HepG2 (cell line): Measurements from ENCODE around the gene TOB2. TPM values are rescaled to one million over a fixed set of nuclear protein-coding genes. Genes with fewer than 3 reads are reported as not detected.

ENCODE experiments used
- CAMTA2 ChIP-seq: sonication (generic); formaldehyde crosslinking; IDR thresholded peaks from 2 replicates; pipeline ENCODE4 v1.4.0; 2020; ENCODE audit warnings: mild to moderate bottlenecking, missing genetic modification reagents, borderline replicate concordance
- FIP1L1 ChIP-seq: fragments of 200-400 bp; formaldehyde crosslinking; IDR thresholded peaks from 2 replicates; pipeline ENCODE4 v1.6.1; 2018; ENCODE audit warnings: low read depth, mild to moderate bottlenecking, low read length, moderate library complexity, borderline replicate concordance; ENCODE audit not compliant: insufficient read depth
- GZF1 ChIP-seq: sonication (generic); formaldehyde crosslinking; IDR thresholded peaks from 2 replicates; pipeline ENCODE4 v1.5.1; 2020; ENCODE audit warnings: mild to moderate bottlenecking, missing genetic modification reagents
- HNF1B ChIP-seq: sonication (generic); formaldehyde crosslinking; IDR thresholded peaks from 2 replicates; pipeline ENCODE4 v1.5.1; 2020; ENCODE audit warnings: mild to moderate bottlenecking, moderate library complexity, missing genetic modification reagents
- RARA ChIP-seq: IDR thresholded peaks from 2 replicates; pipeline ENCODE4 v1.6.1; 2016; ENCODE audit warnings: missing genetic modification reagents, missing compliant biosample characterization
- REST ChIP-seq, 2 experiments: IDR thresholded peaks; 2 replicates each; pipeline ENCODE4 v1.6.1; 2011 to 2012; ENCODE audit warnings: low read length in 2 of 2, borderline replicate concordance in 1 of 2, low read depth in 1 of 2, mild to moderate bottlenecking in 1 of 2, moderate library complexity in 1 of 2
- RXRB ChIP-seq: IDR thresholded peaks from 2 replicates; pipeline ENCODE4 v1.6.1; 2016; ENCODE audit warnings: borderline replicate concordance, missing genetic modification reagents, missing compliant biosample characterization
- ZFP1 ChIP-seq: IDR thresholded peaks from 2 replicates; pipeline ENCODE4 v1.6.1; 2016
- ZFP36L1 ChIP-seq: sonication (generic); formaldehyde crosslinking; IDR thresholded peaks from 2 replicates; pipeline ENCODE4 v1.8.0; 2022; ENCODE audit warnings: mild to moderate bottlenecking, missing genetic modification reagents, moderate library complexity
- ZNF121 ChIP-seq: sonication (generic); formaldehyde crosslinking; IDR thresholded peaks from 2 replicates; pipeline ENCODE4 v1.5.0; 2020; ENCODE audit warnings: mild to moderate bottlenecking, missing genetic modification reagents
- ZNF34 ChIP-seq: sonication (generic); formaldehyde crosslinking; IDR thresholded peaks from 2 replicates; pipeline ENCODE4 v1.4.0; 2020; ENCODE audit warnings: mild to moderate bottlenecking, missing genetic modification reagents, borderline replicate concordance
- ZNF609 ChIP-seq: sonication (generic); formaldehyde crosslinking; IDR thresholded peaks from 2 replicates; pipeline ENCODE4 v1.4.0; 2020; ENCODE audit warnings: mild to moderate bottlenecking, missing genetic modification reagents, borderline replicate concordance
- ZNF781 ChIP-seq: sonication (generic); formaldehyde crosslinking; IDR thresholded peaks from 2 replicates; pipeline ENCODE4 v1.5.1; 2020; ENCODE audit warnings: borderline replicate concordance, mild to moderate bottlenecking, missing genetic modification reagents; ENCODE audit errors: not compliant biosample characterization
- ZSCAN5A ChIP-seq: sonication (generic); formaldehyde crosslinking; IDR thresholded peaks from 2 replicates; pipeline ENCODE4 v1.8.0; 2022; ENCODE audit warnings: mild to moderate bottlenecking, missing genetic modification reagents, borderline replicate concordance
- polyA plus RNA-seq, 8 experiments: library from polyadenylated mRNA; depleted of rRNA in 3 of 8; stranded (reverse) in 7 of 8; unstranded in 1 of 8; fragments of >200 nt; fragmentation: Illumina TruSeq in 4 of 8; extraction: Trizol in 4 of 8; gene quantifications; 2 replicates each; pipeline versions ENCODE4 v1.2.1 to v1.2.3, GENCODE V29; 2011 to 2016; ENCODE audit warnings: low read depth in 4 of 8, missing spikeins in 1 of 8, mixed read lengths in 1 of 8; ENCODE audit not compliant: insufficient read depth in 1 of 8
- total RNA-seq, 5 experiments: library from RNA; depleted of rRNA; stranded (reverse); fragments of >200 nt; fragmentation: Illumina TruSeq; extraction: Trizol; gene quantifications; 2 replicates each; pipeline ENCODE4 v1.2.3, GENCODE V29; 2016; ENCODE audit warnings: low read depth in 1 of 5

TOB2 gene
- total and polyA plus RNA-seq, 2 of the 13 experiments (the other 11 are each of a cell fraction or from before 2014, with no cell fraction given), result 12.2 to 13.7 TPM

- TF ChIP-seq ZSCAN5A (CRISPR knock-in tag) (peak; percentile 68), CAMTA2 (CRISPR knock-in tag) (no peak), RARA (CRISPR knock-in tag) (peak; percentile 82), GZF1 (CRISPR knock-in tag) (peak; percentile 84; the same call in 1 of the 2 replicates), ZFP1 (CRISPR knock-in tag) (no peak), HNF1B (CRISPR knock-in tag) (peak; percentile 91), ZNF609 (peak; percentile 79), RXRB (CRISPR knock-in tag) (peak; percentile 92), FIP1L1 (peak; percentile 91), ZNF121 (CRISPR knock-in tag) (peak; percentile 61), REST (IDR thresholded peaks at IDR 0.05; ENCODE audit: borderline replicate concordance in 1 of 2, low read depth in 1 of 2, low read length in 2 of 2) (peak in 1 of 2 experiments; percentile 84; a peak in 3 of 4 replicates), ZNF781 (CRISPR knock-in tag) (peak; percentile 86), ZNF34 (peak; percentile 77; the same call in 1 of the 2 replicates), ZFP36L1 (CRISPR knock-in tag) (peak; percentile 86; the same call in 1 of the 2 replicates)
These were observed at the start of gene TOB2 (continued) for GRCh38 chr22:41446639-41447434.
